ENCODE results near the gene B2M.
A peak's percentile ranks its signal among the peaks of the same experiment; 100 is the strongest.

Gene B2M

DNA sequence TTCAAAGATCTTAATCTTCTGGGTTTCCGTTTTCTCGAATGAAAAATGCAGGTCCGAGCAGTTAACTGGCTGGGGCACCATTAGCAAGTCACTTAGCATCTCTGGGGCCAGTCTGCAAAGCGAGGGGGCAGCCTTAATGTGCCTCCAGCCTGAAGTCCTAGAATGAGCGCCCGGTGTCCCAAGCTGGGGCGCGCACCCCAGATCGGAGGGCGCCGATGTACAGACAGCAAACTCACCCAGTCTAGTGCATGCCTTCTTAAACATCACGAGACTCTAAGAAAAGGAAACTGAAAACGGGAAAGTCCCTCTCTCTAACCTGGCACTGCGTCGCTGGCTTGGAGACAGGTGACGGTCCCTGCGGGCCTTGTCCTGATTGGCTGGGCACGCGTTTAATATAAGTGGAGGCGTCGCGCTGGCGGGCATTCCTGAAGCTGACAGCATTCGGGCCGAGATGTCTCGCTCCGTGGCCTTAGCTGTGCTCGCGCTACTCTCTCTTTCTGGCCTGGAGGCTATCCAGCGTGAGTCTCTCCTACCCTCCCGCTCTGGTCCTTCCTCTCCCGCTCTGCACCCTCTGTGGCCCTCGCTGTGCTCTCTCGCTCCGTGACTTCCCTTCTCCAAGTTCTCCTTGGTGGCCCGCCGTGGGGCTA, at the start of gene B2M, which contains the start of gene PATL2:
Gene B2M (plus strand): TSS at position 422 of the 647 bp plus-strand sequence. CDS start 30 bp downstream, at position 452.
Gene PATL2 (minus strand): TSS at position 228 of the 647 bp plus-strand sequence. CDS start 34,833 bp downstream, outside the sequence.
- peak within 1 kb of the TSS; percentile 95 for H3K4me3 ChIP-seq (ENCODE audit: low read depth, low read length)

DNA sequence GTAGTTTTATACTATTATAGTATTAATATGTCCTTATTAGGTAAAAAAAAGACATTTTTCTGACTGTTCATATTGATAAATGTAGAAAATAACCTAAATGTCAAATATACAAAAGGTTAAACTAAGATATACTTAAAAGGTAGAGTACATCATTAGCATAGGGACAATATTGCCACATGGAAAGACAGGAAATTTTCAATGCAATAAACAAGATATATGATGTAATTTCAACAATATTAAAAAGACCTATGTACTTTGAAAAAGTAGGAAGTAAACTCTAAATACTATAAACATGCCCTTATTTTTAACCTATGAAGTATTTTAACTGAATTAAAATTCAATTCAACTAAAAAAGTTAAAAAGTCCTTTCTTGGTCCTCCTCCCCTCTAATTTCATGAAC, 49.7 kb upstream of the B2M start:
- TF ChIP-seq MYC (IDR thresholded peaks at IDR 0.05; ENCODE audit: low read depth, low read length), result no peak
- TF ChIP-seq, protein P1, sequence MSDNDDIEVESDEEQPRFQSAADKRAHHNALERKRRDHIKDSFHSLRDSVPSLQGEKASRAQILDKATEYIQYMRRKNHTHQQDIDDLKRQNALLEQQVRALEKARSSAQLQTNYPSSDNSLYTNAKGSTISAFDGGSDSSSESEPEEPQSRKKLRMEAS (IDR thresholded peaks at IDR 0.05; ENCODE audit: low read depth, low read length), result no peak
- TF ChIP-seq, protein P2, sequence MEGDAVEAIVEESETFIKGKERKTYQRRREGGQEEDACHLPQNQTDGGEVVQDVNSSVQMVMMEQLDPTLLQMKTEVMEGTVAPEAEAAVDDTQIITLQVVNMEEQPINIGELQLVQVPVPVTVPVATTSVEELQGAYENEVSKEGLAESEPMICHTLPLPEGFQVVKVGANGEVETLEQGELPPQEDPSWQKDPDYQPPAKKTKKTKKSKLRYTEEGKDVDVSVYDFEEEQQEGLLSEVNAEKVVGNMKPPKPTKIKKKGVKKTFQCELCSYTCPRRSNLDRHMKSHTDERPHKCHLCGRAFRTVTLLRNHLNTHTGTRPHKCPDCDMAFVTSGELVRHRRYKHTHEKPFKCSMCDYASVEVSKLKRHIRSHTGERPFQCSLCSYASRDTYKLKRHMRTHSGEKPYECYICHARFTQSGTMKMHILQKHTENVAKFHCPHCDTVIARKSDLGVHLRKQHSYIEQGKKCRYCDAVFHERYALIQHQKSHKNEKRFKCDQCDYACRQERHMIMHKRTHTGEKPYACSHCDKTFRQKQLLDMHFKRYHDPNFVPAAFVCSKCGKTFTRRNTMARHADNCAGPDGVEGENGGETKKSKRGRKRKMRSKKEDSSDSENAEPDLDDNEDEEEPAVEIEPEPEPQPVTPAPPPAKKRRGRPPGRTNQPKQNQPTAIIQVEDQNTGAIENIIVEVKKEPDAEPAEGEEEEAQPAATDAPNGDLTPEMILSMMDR (IDR thresholded peaks at IDR 0.05; ENCODE audit: low read depth, low read length), result no peak
- peak overlapping the region; percentile 98 for H3K4me3 ChIP-seq (ENCODE audit: low read depth, low read length)
- DNase-seq (ENCODE audit: low read depth), result no peak

More for the DNA sequence above, at the start of gene B2M, which contains the start of gene PATL2:
- DNase-seq (ENCODE audit: low read depth), result peak; percentile 95
- TF ChIP-seq MYC (IDR thresholded peaks at IDR 0.05; ENCODE audit: low read depth, low read length) (peak; percentile 99), POLR2A (IDR thresholded peaks at IDR 0.05; ENCODE audit: extremely low read depth, insufficient read length) (peak; percentile 100)
- TF ChIP-seq, protein P2 (IDR thresholded peaks at IDR 0.05; ENCODE audit: low read depth, low read length), result no peak
- TF ChIP-seq, protein P1 (IDR thresholded peaks at IDR 0.05; ENCODE audit: low read depth, low read length), result peak; percentile 90

DNA sequence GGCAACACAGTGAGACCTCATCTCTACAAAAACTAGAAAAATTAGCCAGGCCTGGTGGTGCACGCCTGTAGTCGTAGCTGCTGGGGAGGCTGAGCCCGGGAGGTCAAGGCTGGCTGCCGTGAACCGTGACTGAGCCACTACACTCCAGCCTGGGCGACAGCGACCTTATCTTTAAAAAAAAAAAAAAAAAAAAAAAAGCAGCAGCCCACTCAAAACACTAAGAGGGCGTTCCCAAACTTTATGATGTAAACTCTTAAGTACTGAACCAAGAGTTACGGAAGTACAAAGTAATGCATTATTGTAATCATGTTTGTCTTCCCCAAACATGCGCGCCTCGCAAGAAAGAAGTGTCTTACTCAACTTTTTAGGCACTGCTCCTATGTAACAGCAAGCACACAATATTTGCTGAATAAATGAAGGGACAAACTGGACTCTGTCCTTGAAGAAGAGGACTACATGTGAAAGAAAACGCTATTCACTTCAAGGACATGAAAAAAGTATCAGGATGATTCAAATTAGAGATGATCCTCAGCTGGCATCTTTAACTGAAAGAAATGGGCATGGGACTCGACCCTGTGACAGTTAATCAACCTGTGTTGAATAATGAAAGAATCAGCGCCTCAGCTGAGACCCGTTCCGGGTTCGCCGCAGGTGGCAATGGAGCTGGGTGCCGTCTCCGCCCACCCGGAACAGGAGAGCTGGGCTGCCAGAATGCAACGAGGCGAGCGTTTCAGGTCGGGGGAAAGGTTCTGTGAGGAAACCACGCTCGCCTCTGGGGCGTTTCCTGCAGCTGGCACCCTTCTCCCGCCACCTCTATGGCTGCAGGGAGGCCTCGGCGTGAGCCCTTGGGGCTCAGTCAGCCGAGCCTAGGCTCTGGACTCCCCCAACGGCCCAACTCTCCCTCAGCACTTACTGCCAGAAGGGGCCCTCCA, 48.6 kb upstream of the B2M start:
- TF ChIP-seq POLR2A (IDR thresholded peaks at IDR 0.05; ENCODE audit: extremely low read depth, insufficient read length) (no peak), MYC (IDR thresholded peaks at IDR 0.05; ENCODE audit: low read depth, low read length) (peak; percentile 80)
- TF ChIP-seq, protein P1 (IDR thresholded peaks at IDR 0.05; ENCODE audit: low read depth, low read length), result peak; percentile 73
- peak; percentile 87 for DNase-seq (ENCODE audit: low read depth)
- H3K4me3 ChIP-seq (ENCODE audit: low read depth, low read length), result peak overlapping the region; percentile 98

DNA sequence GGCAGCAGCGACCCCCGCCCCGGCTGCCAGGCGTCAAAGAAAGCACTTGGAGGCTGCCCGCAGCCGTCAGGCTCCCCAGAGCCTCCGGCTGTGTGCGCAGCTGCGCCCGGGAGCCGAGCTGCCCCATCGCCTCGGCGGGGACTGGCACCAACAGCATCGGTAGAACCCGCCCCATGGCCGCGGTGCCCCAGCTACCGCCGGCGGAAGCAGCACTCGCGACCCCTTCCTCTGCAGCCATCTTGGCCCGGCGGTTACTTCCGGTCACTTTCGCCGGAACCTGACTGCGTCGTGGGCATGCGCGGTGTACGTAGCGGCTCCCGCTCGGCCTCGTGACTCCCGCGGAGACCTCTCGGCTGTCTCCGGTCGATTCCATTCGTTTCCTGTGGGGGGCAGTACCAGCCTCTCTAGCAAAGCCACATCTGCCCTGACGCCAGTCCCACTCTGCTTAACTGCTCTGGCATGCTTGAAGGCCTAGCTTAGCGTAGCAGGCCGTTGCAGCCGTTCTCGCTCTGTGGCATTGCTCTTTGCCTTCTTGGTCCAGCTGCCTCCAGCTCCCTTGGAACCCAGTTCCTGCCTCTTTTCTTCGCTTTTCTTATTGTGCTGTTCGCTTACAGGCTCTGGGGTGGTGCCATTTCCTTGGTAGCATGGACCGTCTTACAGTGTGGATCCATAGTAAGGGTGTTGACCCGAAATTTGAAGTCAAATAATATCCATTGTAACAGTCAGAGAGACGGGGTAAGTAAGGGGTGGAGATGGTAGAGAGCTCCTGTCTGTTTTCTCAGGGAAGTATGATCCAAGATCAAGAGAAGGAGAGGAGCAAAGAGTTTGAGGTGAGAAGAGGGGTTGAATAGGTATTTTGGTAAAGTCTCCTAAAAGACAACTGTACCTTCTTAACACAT, 47.7 kb upstream of the B2M start, which contains the start of gene SPG11:
Gene SPG11 (minus strand): TSS at position 253 of the 899 bp plus-strand sequence. CDS start 15 bp downstream, at position 238.
- peak within 1 kb of the TSS; percentile 98 for H3K4me3 ChIP-seq (ENCODE audit: low read depth, low read length)
- peak; percentile 98 for DNase-seq (ENCODE audit: low read depth)
- TF ChIP-seq, protein P1 (IDR thresholded peaks at IDR 0.05; ENCODE audit: low read depth, low read length), result peak; percentile 97
- TF ChIP-seq, protein P2 (IDR thresholded peaks at IDR 0.05; ENCODE audit: low read depth, low read length), result peak; percentile 75
- TF ChIP-seq POLR2A (IDR thresholded peaks at IDR 0.05; ENCODE audit: extremely low read depth, insufficient read length), result peak; percentile 96
- TF ChIP-seq MYC (IDR thresholded peaks at IDR 0.05; ENCODE audit: low read depth, low read length), result peak; percentile 97

DNA sequence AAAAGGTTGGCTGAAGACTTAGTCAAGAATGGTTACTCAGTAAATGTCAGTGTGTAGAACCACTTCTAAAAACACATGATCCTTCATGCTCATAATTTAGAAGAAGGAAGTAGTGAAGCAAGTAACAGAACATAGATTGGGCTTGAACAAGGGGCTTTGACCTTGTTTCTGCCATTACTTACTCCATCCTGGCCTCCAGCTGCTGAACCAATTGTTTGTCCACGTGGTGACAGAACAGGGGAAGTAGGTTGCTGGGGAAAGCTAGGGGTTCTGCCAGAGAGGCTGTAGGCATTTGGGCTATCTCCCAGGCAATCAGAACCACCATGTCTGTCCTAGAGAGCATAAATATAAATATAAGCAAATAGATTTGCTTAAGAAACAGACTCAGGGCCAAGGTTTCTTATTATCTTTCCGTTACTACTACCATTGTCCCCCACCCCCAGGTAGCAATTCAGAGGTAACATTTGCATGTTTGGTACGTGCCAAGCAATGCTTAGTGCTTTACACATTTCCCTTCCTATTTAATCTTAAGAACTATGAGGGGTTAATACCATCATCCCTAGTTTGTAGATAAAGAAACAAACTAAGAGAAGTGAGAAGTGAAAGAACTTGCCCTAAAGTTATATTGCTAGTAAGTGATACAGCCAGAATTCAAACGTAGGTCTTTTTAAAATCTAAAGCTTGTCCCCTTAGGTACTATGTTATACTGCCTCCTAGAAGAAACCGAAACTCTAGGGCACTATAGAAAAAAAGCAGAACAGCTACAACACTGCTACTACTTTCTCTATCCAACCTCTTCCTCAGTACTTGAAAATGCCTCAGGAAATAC, 44.9 kb upstream of the B2M start:
- TF ChIP-seq MYC (IDR thresholded peaks at IDR 0.05; ENCODE audit: low read depth, low read length), result 0 out of 2 replicates have a peak, but pooled peaks have one; percentile 35
- TF ChIP-seq, protein P2 (IDR thresholded peaks at IDR 0.05; ENCODE audit: low read depth, low read length), result no peak
- TF ChIP-seq, protein P1 (IDR thresholded peaks at IDR 0.05; ENCODE audit: low read depth, low read length), result peak; percentile 66; the same call in 1 of the 2 replicates
- no peak overlapping the region for H3K4me3 ChIP-seq (ENCODE audit: low read depth, low read length)
- DNase-seq (ENCODE audit: low read depth), result no peak

Measured in NB4 (cell line).